GM18858 (cell line): ENCODE results near the gene IFITM5.
"Not testable (repeated sequence)": the region's sequence is repeated elsewhere in the genome, so short reads cannot be mapped to it uniquely, and the experiment has no call there.

Source experiments
- ATAC-seq: cut with Tn5 transposase; IDR thresholded peaks from one replicate; pipeline ENCODE4 v1.9.1; 2021; ENCODE audit not compliant: unreplicated experiment

IFITM5 gene

DNA sequence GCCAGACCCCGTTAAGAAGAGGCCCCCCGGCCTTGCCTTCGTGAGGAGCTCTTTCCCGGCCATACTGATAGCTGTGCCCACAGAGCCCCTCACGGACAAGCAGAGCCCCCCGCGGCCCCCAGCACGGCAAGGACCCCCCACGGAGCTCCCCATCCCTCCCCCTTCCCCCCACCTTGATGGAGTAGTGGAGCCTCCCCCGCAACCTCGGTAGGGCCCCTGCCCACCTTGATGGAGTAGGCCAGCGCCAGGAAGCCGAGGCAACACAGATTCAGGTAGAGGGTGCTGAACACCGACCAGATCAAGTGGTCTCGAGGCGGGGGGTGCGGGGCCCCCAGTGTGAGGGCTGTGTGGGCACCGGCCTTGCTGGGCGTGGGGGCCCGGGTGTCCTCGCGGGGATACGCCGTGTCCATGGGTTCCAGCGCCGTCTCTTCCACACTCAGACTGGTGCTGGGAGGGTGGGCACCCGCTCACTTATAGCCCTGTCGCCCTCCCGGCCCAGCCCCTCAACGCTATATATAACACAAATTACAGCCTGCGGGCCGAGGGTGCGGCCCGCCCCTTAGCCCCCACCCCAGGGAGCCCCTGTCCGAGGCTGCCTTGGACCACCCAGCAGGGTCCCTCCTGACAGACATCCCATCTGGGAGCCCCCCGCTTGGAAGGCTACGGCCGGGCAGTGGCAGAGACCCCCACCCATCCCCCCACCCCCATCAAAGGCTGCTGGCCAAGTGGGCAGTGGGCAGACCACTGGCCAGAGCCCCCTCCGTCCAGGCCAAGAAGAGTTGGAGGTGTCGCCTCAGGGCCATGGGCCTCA, at the start of gene IFITM5:
Gene IFITM5, minus strand, starts transcription at position 446 of the 811 bp plus-strand sequence. Its CDS starts 36 bp downstream, at position 410.
- ATAC-seq, result no peak

GRCh38 chr11:346529-346928, 47.2 kb upstream of the IFITM5 start:
- no peak for ATAC-seq

- no peak for ATAC-seq
Measured at GRCh38 chr11:344836-345578, 45.7 kb upstream of the IFITM5 start.

DNA sequence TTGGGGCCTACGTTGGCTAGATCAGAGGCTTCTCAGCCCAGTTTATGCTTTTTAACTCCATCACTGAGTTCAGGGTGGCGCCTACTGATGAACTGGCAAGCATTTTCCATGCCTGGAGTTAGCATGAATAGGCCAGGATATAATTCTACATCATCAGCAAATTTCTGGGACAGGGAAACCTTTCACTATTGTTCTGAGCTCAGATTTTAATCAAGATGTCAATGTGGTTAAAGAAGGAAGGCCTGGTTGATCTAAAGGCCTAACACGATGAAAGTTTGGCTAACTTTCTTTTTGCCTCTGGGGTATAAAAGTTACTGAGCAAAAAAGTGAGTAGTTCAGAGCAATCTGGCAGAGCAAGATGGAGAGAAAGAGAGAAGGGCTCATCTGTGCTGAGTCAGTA, 43.0 kb upstream of the IFITM5 start:
- no peak for ATAC-seq

DNA sequence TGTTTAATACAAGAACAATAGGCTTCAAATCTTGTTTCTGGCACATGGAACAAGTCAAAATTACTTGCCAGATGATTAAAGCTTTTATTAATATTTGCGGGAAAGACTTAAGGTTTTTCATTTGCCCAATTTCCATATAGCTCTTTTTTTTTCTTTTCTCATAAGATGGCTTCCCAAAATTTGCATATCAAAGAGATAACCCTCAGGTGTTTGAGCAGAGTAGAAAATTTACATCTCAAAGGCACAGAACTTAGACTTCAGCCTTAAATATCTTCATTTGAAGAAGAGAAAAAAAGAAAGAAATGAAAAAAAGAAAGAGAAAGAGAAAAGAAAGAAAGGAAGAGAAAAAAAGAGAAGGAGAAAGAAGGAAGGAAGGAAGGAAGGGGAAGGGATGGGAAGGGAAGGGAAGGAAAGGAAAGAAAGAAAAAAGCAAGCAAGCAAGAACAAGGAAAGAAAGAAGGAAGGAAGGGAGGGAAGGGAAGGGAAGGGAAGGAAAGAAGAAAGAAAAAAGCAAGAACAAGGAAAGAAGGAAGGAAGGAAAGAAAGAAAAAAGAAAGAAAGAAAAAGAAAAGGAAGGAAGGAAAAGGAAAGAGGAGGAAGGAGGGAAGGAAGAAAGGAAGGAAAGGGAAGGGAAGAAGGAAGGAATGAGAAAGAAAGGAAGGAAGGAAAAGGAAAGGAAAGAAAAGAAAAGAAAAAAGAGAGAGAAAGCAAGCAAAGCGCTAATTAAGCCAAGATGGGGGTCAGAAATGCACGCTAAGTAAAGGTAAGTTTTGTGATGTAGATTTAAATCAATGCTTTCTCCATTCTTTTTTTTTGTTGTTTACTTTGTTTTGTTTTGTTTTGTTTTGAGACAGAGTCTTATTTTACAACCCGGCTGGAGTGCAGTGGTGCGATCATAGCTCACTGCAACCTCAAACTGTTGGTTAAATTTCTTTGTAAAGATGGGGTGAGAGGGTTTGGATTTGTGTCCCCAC, 41.5 kb upstream of the IFITM5 start:
- ATAC-seq, result no peak

- no peak for ATAC-seq
Measured at GRCh38 chr11:339963-340362, 40.6 kb upstream of the IFITM5 start.

DNA sequence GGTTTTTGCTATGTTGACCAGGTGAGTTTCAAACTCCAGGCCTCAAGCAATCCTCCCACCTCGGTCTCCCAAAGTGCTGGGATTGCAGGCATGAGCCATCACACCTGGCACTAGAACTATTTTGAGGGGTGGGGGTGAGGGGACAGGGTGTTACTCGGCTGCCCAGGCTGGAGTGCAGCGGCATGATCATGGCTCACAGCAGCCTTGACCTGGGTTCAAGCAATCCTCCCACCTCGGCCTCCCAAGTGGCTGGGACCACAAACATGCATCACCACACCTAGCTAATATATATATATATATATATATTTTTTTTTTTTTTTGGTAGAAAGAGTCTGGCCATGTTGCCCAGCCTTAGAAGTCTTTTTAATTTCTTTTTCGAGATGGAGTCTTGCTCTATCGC, 38.4 kb upstream of the IFITM5 start:
- ATAC-seq, result no peak

DNA sequence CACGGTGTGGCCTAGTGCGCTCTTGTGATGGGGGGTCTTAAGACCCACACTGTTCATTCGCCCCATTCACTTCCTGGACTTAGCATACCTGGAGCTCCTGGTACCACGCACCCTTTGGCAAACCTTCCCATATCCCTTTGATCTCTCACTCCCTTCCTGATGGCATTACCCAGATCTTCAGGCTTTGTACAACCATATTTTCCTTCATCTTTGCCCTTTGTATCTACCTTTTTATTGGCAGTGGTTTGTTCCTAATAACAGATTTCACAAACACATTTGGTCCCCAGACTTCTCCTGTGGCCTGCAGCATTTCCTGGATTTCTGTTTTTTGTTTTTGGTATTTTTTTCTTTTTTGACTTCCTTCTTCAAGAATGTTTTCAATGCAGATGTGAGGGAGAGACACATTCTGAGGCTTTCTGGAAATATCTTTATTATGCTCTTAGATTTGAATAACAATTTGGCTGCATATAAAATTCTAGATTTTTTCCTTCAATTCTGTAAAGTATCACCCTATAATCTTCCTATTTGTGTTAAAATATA, 37.4 kb upstream of the IFITM5 start:
- ATAC-seq, result no peak

GRCh38 chr11:335779-336658, 36.7 kb upstream of the IFITM5 start:
- no peak for ATAC-seq

DNA sequence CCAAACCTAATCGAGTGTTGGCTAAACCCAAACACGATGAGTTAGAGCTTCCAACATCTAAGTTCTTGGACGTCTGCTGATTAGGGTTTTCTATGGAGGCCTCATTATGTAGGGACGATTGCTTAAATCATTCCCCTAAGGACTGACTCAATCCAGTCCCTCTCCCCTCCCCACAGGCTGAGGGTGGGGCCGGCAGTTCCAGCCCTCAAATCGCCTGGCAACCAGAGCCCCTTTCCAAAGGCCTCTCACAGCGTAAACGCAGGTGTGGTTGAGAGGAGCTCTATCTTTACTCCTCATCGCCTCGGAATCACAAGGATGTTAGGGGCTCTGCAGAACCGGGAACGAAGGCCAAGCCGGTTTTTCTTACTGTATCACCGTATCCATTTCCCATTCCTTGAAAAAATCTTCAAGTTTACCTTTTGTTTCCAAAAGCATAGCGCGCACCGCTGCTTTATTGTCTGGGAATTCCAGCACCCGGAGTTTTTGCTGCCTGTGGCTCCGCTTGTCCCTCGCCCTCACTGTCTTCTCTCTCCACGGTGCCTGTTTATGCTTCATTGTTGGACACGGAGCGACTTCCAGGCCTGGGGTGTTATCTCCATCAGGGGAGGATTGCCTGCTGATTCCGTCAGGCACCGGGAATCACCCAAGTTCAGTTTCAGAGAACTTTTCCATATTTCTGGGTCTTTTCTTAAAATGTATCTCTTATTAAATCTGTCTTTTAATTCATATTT, 35.1 kb upstream of the IFITM5 start:
- ATAC-seq, result no peak

DNA sequence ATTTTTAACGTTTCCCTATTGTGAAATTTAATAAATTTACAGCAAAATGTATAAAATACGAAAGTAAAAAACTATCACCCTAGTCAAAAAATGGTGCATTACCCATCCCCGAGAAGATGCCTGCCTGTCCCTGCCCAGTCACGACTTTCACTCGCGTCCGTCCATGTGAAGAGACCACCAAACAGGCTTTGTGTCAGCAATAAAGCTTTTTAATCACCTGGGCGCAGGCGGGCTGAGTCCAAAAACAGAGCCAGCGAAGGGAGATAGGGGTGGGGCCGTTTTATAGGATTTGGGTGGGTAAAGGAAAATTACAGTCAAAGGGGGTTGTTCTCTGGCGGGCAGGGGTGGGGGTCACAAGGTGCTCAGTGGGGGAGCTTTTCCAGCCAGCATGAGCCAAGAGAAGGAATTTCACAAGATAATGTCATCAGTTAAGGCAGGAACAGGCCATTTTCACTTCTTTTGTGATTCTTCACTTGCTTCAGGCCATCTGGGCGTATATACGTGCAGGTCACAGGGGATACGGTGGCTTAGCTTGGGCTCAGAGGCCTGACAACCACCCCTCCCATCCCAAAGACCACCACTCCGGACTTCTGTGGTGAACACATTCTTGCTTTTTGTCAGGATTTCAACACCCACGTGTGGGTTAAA, 34.4 kb upstream of the IFITM5 start:
- ATAC-seq, result not testable (repeated sequence)

DNA sequence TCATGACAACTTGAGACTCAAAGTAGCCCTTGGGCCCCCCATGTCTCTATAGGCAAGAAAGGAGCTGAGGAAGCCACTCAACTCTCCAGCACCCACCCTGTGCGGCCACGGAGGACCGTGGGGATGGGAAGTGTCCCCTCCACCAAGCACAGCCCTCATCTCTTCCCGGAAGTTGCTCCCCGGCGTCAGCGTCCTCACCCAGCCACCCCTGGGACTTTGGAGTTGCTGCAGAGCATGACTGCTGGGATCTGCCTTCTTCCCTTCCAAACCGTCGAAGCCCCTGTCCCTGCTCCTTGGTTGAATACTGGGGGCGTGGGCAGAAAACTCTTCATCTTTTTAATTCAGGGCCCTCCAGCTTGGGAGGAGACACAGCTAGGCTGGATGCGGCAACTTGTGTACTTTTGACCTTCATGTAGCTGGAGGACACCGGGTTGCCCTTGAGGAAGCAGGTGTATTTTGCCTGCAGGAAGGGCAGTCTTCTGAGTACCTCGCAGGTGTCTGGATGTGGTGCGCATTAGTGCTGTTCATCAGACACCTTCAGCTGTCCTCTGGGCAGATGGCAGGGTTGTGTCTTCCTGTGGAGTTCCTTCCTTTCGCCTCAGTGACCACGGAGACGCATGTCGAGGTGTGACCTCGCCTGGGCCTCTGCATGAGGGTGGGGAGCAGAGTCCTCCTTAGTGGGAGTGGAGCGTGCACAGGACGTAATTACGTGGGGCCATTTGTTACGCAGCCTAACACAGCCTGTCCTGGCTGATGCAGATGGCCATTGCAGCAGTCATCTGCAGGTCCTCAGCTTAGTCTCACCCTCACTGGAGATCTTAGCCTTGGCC, 33.5 kb upstream of the IFITM5 start:
- no peak for ATAC-seq

GRCh38 chr11:331358-332060, 32.2 kb upstream of the IFITM5 start:
- ATAC-seq, result no peak

- ATAC-seq, result no peak
Measured at GRCh38 chr11:330694-331357, 31.5 kb upstream of the IFITM5 start.

GRCh38 chr11:330307-330693, 31.0 kb upstream of the IFITM5 start:
- no peak for ATAC-seq

GRCh38 chr11:329886-330253, 30.5 kb upstream of the IFITM5 start:
- no peak for ATAC-seq
